SU-DHL-6 (cell line): ENCODE data around the gene NEMF.

Experiments used
- EZH2phosphoT487 ChIP-seq: fragments of 200-600 bp; sonication (generic), shearing (Covaris generic); conservative IDR thresholded peaks from 2 replicates; pipeline ENCODE4 v1.6.1; 2018; ENCODE audit warnings: mild to moderate bottlenecking, antibody characterized with exemption, low read length, moderate library complexity, mixed read lengths
- TF ChIP-seq, protein P1 (sequence below): fragments of 200-600 bp; sonication (generic); IDR thresholded peaks from one replicate; pipeline ENCODE4 v1.5.1; 2017; ENCODE audit warnings: antibody characterized with exemption, mild to moderate bottlenecking, low read length, moderate library complexity; ENCODE audit not compliant: insufficient read depth, poor library complexity, severe bottlenecking

- TF ChIP-seq, protein P1, sequence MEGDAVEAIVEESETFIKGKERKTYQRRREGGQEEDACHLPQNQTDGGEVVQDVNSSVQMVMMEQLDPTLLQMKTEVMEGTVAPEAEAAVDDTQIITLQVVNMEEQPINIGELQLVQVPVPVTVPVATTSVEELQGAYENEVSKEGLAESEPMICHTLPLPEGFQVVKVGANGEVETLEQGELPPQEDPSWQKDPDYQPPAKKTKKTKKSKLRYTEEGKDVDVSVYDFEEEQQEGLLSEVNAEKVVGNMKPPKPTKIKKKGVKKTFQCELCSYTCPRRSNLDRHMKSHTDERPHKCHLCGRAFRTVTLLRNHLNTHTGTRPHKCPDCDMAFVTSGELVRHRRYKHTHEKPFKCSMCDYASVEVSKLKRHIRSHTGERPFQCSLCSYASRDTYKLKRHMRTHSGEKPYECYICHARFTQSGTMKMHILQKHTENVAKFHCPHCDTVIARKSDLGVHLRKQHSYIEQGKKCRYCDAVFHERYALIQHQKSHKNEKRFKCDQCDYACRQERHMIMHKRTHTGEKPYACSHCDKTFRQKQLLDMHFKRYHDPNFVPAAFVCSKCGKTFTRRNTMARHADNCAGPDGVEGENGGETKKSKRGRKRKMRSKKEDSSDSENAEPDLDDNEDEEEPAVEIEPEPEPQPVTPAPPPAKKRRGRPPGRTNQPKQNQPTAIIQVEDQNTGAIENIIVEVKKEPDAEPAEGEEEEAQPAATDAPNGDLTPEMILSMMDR = no peak
- no peak for TF ChIP-seq EZH2phosphoT487
Measured at GRCh38 chr14:49851813-49852212, 775 bp downstream of the NEMF start.
